Raji (cell line): ENCODE data around the gene PSMD6.

Experiments used
- POLR2A ChIP-seq: IDR thresholded peaks from 2 replicates; pipeline ENCODE4 v1.6.1; 2011; ENCODE audit warnings: low read depth, low read length, control low read depth; ENCODE audit not compliant: insufficient read depth

Gene PSMD6

GRCh38 chr3:64023187-64023860, at the start of gene PSMD6:
PSMD6 (minus strand) TSS chr3:64023494; CDS start chr3:64023419, 75 bp downstream.
- TF ChIP-seq POLR2A: peak; percentile 89

DNA sequence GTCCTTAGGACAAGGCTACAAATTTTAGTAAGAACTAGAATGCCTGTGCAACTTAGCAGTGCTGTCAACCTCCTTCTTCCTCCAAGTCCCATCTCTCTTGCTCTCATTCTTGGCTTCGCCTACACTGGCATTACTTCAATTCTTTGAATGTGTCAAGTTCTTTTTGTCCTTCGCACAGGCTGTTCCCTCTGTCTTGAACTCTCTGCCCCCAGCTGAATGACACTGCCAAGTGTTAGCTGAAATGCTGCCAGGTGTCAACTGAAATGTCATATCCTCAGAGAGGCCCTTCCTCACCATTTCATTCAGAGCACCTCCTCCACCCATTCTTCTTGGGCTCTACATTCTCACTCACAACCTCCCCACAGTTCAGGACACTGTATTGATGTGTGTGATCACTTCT, 48.8 kb upstream of the PSMD6 start:
- no peak for TF ChIP-seq POLR2A

DNA sequence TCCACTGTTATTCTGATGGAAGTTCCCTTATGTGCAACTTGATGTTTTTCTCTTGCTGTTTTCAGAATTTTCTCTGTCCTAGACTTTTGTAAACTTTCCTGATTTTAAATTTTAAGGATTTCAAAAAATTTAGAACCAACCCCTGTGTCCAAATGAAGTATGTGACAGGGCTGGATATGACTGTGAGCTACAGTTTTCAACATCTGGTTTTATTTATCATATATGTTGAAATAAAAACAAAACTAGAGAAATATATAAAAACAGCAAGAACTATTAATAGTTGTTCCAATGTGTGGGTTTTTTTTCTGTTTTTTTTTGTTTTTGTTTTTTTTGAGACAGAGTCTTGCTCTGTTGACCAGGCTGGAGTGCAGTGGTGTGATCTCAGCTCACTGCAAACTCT, 47.4 kb upstream of the PSMD6 start:
- TF ChIP-seq POLR2A: no peak

DNA sequence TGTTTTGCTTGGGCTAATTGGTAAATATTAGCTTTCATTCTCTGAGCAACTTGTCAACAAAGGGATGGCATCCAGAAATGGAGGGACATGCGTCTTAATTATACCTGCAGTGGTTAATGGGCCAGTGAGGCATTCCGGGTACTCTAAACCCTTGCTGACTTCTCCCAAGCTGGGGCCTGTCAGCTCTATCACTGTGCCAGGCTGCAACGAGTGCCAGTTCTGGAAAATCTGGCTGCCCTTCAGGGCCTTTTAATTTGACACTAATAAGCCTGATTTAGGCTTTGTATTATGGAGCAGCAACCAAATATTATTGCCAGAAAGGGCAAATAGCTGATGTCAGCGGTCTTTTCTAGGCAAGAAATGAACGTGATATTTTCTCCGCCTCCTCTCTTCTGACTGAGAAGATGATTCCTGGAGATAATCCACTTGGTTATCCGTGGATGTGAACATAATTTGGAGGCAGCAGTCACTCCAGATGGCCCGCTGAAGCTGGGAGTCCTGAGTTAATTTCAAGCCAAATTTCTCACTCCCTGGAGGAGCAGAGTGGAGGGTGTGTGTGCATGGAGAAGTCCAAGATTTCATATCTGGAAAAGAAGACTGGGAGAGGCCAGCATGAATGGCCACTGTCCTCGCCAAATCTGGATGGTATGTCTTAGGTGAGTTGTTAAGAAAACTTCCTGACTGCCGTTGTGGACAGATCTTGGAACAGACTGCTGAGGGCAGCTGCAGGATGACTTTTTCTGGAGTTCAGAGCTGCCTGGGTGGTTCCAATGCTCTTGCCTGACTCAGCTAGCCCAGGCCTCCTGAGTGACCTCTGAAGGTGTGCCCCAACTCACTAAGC, 44.4 kb upstream of the PSMD6 start:
- no peak for TF ChIP-seq POLR2A

- TF ChIP-seq POLR2A: no peak
These were observed 41.5 kb upstream of the PSMD6 start for GRCh38 chr3:64064804-64065203.

GRCh38 chr3:64063983-64064438, 40.7 kb upstream of the PSMD6 start:
- TF ChIP-seq POLR2A: no peak

GRCh38 chr3:64063207-64063982, 40.1 kb upstream of the PSMD6 start:
- TF ChIP-seq POLR2A: no peak

- TF ChIP-seq POLR2A: no peak
These were observed 38.3 kb upstream of the PSMD6 start for GRCh38 chr3:64061628-64062027.

- no peak for TF ChIP-seq POLR2A
These were observed 36.3 kb upstream of the PSMD6 start for GRCh38 chr3:64059484-64060175.

- no peak for TF ChIP-seq POLR2A
These were observed 35.3 kb upstream of the PSMD6 start for GRCh38 chr3:64058566-64058965.

DNA sequence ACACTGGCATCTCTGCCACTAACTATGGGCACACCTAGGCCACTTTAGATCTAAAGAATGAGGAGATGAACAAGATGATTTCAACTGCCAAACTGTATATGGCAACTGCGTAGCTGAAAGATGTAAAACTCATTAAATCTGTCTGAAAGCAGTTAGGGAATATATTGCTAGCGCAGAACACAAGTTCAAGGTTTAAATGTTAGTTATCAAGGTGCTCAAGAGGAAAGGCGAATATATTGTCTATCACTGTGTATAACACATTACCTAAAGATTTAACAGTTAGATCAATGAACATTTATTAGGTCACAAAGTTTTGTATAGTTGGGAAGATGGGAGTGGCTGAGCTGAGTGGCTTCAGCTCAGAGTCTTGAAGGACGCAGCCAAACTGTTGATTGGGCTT, 33.9 kb upstream of the PSMD6 start:
- TF ChIP-seq POLR2A: no peak

DNA sequence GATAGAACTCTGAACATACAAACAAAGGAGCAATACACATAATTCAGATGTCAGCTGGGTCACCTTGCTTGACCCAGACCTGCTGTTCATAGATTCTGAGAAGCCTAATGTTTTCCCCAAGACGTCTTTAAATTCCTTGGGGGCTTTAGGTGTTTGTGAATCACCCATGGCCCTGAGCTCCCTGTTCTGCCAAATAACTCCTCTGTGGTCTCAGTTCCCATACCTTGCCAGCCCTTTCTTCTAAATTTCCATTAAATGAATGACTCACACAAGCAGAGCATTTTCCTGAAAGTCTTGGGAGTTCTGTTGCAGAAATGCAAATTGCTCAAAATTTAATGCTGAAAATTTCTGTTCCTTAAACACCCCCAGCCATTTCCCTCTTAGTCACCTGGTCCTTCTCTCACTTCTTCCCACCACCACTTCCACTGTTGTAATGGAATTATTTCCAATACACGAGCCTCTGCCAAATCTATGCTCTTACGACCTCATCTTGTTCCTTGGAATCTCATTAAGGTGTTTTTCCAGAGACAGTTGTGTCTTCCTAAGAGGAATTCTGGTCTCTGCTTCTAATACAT, 33.4 kb upstream of the PSMD6 start:
- no peak for TF ChIP-seq POLR2A

- TF ChIP-seq POLR2A: no peak
These were observed 31.8 kb upstream of the PSMD6 start for GRCh38 chr3:64055076-64055475.

DNA sequence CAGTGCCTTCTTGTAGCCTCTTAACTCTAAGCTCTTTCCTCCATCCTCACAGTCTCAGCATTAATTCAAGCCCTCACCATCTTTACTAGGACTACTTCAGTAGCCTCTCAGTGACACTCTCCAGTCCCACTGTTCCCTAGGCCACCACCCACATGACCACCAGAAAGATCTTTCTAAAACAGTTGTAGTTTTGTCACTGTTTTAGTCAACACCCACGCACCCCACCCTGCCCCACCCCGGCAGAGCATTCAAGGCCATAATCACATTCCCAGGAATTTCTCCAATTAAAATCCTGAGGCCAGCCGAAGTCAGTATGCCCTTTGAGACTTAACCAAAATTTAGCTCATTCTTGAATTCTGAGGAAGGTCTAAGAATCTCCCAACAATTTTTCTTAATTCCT, 31.2 kb upstream of the PSMD6 start:
- TF ChIP-seq POLR2A: no peak

GRCh38 chr3:64053581-64053980, 30.3 kb upstream of the PSMD6 start:
- TF ChIP-seq POLR2A: no peak
